ENCODE results near the gene LRRC31.

LRRC31 gene

GRCh38 chr3:169863458-169863899 lies 6.3 kb downstream of the LRRC31 start:
- peak; percentile 39 to 46 (median 43) for DNase-seq (ENCODE audit: low read depth in 3 of 3)

- no peak for DNase-seq (ENCODE audit: low read depth in 3 of 3)
These were observed 7.9 kb downstream of the LRRC31 start for GRCh38 chr3:169861871-169862270.

- no peak for DNase-seq (ENCODE audit: low read depth in 3 of 3)
These were observed 11.9 kb downstream of the LRRC31 start for GRCh38 chr3:169857811-169858210.

- DNase-seq (ENCODE audit: low read depth in 3 of 3), result no peak
These were observed 14.2 kb downstream of the LRRC31 start for GRCh38 chr3:169855514-169855913.

- no peak for DNase-seq (ENCODE audit: low read depth in 3 of 3)
These were observed 19.1 kb downstream of the LRRC31 start for GRCh38 chr3:169850618-169851017.

GRCh38 chr3:169848741-169849140 lies 21.0 kb downstream of the LRRC31 start:
- no peak for DNase-seq (ENCODE audit: low read depth in 3 of 3)

- DNase-seq (ENCODE audit: low read depth in 3 of 3), result no peak
These were observed 21.8 kb downstream of the LRRC31 start for GRCh38 chr3:169847896-169848295.

- DNase-seq (ENCODE audit: low read depth in 3 of 3), result no peak
These were observed 23.1 kb downstream of the LRRC31 start for GRCh38 chr3:169846458-169847193.

- DNase-seq (ENCODE audit: low read depth in 3 of 3), result no peak
These were observed 26.8 kb downstream of the LRRC31 start for GRCh38 chr3:169842960-169843359.

- DNase-seq (ENCODE audit: low read depth in 3 of 3), result no peak
These were observed 28.6 kb downstream of the LRRC31 start for GRCh38 chr3:169841171-169841570.

- DNase-seq (ENCODE audit: low read depth in 3 of 3), result no peak
These were observed 31.2 kb downstream of the LRRC31 start for GRCh38 chr3:169838511-169839030.

GRCh38 chr3:169836942-169837275 lies 32.8 kb downstream of the LRRC31 start:
- DNase-seq (ENCODE audit: low read depth in 3 of 3), result no peak

- no peak for DNase-seq (ENCODE audit: low read depth in 3 of 3)
These were observed 33.4 kb downstream of the LRRC31 start for GRCh38 chr3:169836078-169836941.

- DNase-seq (ENCODE audit: low read depth in 3 of 3), result no peak
These were observed 34.2 kb downstream of the LRRC31 start for GRCh38 chr3:169835533-169835932.

GRCh38 chr3:169827712-169828111 lies 42.0 kb downstream of the LRRC31 start:
- no peak for DNase-seq (ENCODE audit: low read depth in 3 of 3)

GRCh38 chr3:169825316-169825715 lies 44.4 kb downstream of the LRRC31 start:
- DNase-seq (ENCODE audit: low read depth in 3 of 3), result no peak

GRCh38 chr3:169822983-169823382 lies 46.8 kb downstream of the LRRC31 start:
- no peak for DNase-seq (ENCODE audit: low read depth in 3 of 3)

- DNase-seq (ENCODE audit: low read depth in 3 of 3), result no peak
These were observed 47.2 kb downstream of the LRRC31 start for GRCh38 chr3:169822540-169822939.

- DNase-seq (ENCODE audit: low read depth in 3 of 3), result no peak
These were observed 47.6 kb downstream of the LRRC31 start for GRCh38 chr3:169822091-169822490.

- DNase-seq (ENCODE audit: low read depth in 3 of 3), result no peak
These were observed 51.4 kb downstream of the LRRC31 start for GRCh38 chr3:169818316-169818715.

- no peak for DNase-seq (ENCODE audit: low read depth in 3 of 3)
These were observed 54.1 kb downstream of the LRRC31 start for GRCh38 chr3:169815590-169816150.

- peak; percentile 40 to 69 (median 60) for DNase-seq (ENCODE audit: low read depth in 3 of 3)
These were observed 55.8 kb downstream of the LRRC31 start for GRCh38 chr3:169813757-169814517.
